Stimulated activated CD8-positive, alpha-beta memory T cell treated with anti-CD3 and anti-CD28 coated beads, Interleukin-15, amount 100 ng/mL, for 48 hours (primary cell): ENCODE results near the gene GCAT.
"Not testable (repeated sequence)": the region's sequence is repeated elsewhere in the genome, so short reads cannot be mapped to it uniquely, and the experiment has no call there.

Source experiments
- DNase-seq, 2 donors: peaks; one replicate each; pipeline ENCODE4 v3.0.0-alpha.2; 2020; ENCODE audit warnings: low read depth in 2 of 2

The GCAT gene

DNA sequence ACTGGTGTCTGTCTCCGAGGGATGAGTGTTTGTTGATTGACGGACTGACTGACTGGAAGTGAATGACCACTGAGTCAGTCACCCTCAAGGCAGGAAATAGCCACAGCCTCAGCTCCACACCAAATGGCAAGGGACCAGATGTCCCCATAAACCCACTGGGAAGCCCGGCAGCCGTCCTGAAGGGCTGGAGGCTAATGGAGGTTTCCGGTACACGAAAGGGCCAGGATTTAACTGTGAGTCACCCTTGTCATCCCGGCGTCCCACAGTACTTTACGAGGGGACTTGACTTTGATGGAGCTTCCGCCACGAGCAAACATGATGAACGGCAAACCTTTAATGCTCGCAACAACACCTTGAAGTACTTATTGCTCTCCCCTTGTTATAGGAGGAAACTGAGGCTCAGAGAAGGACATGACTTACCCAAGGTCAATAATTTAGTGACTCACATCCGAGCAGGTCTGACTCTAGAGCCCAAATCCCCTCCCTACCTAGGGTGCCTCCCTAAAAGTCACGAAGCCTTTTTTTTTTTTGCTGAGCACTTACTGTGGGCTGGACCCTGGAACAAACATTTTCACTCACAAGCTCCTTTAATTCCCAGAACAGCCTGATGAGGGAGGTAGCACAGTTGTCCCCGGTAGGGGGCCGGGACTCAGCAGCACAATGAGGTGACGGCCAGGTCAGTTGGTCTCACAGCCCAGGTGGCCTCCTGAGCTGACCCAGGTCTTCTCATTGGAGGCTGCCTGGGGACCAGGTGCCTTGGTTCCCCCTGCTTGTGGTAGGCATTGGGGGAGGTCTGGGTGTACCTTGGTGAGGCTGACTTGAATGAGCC, 25.2 kb upstream of the GCAT start:
- DNase-seq, result no peak

DNA sequence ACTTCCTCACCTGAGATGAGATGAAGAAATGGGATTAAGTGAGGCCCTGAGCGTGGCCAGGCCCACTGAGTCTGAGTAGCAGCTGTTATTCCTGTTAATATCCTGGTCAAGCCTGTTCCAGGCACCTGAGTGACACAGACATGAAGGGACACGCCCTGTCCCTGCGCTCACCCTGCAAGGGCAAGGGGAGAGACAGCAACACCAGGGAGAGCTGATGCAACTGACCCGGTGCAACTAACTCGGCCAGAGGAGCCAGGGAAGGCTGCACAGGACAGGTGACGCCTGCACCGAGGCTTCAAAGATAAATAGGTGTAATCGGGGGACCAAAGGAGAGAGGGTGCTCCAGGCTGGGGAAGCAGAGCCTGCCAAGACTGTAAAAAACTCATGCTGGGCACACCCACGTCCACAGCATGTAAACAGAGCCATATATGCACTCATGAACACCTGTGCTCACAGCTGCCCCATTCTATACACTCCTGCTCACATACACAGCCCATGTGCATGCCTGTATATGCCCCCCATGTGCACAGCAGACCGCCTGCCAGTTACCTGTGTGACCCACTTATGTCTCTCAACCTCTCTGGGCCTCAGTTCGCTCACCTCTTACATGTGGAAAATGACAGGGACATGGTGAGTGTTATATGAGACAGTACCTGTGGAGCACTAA, 22.8 kb upstream of the GCAT start:
- DNase-seq, result no peak

DNA sequence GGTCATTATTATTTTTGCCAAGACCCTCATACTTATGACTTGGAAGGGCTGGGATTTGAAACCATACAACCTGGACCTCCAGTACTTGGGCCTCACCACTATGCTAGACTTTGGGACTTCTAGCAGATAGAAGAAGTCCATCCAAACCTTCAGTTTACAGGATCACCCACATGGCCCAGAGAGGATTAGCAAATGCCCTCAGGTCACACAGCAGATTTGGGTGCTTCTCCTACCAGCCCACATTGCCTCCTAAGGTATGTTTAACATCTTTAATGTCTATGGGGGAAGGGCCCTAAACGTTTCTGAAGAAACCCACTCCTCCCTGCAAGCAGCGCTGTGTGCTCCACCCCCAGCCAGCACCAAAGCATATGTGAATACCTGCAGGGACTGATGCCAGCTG, 17.5 kb upstream of the GCAT start:
- no peak for DNase-seq

DNA sequence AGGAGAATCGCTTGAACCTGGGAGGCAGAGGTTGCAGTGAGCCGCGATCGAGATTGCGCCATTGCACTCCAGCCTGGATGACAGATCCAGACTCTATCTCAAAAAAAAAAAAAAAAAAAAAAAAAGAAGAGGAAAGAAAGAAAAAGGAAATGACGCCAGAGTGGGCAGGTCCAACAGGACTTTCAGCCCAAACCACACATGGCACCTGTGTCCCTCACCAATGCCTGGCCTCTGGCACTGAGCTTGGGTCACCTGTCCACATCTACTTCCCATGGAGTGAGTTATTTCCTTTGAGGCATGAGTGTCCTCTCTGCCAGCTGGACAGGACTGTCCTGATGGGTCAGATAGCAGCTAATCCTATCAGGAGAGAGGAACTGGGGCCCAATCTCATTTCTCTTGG, 15.2 kb upstream of the GCAT start:
- no peak for DNase-seq

DNA sequence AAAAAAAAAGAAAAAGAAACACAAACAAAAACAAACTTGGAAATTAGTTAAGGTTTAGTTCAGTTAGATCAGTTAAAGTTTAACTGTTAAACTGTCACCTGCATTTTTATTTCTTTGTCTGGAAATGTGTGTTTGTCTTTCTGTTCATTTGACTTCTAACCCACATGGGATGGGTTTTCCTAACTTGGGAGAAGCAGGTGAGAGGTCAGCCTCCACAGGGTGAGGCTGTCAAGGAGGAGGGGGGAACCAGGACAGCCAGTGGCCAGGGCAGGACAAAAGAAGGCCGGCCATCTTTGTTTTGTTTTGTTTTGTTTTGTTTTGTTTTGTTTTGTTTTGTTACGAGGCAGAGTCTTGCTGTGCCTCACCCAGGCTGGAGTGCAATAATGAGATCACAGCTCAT, 13.4 kb upstream of the GCAT start:
- DNase-seq, result no peak

DNA sequence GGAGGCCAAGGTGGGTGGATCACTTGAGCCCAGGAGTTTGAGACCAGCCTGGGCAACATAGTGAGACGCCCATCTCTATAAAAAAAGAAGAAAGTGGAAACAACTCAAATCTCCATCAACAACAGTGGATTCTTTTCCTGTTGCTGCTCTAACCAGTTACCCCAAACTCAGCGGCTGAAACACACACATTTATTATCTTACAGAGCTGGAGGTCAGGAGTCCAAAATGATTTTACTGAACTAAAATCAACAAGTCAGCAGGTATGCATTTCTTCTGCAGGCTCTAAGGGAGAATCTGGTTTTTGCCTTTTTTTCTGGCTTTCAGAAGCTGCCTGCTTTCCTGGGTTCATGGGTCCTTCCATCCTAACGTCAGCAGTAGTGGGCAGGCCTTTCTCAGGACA, 11.7 kb upstream of the GCAT start:
- DNase-seq, result no peak

DNA sequence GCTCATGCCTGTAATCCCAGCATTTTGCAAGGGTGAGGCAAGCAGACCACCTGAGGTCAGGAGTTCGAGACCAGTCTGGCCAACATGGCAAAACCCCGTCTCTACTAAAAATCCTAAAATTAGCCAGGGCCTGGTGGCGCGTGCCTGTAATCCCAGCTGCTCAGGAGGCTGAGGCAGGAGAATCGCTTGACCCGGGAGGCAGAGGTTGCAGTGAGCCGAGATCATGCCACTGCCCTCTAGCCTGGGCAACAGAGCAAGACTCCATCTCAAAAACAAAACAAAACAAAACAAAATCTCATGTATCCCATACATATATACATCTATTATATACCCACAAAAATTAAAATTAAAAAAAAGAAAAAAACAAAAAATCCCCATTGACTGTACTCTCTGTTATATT, 10.5 kb upstream of the GCAT start:
- not testable (repeated sequence) for DNase-seq

DNA sequence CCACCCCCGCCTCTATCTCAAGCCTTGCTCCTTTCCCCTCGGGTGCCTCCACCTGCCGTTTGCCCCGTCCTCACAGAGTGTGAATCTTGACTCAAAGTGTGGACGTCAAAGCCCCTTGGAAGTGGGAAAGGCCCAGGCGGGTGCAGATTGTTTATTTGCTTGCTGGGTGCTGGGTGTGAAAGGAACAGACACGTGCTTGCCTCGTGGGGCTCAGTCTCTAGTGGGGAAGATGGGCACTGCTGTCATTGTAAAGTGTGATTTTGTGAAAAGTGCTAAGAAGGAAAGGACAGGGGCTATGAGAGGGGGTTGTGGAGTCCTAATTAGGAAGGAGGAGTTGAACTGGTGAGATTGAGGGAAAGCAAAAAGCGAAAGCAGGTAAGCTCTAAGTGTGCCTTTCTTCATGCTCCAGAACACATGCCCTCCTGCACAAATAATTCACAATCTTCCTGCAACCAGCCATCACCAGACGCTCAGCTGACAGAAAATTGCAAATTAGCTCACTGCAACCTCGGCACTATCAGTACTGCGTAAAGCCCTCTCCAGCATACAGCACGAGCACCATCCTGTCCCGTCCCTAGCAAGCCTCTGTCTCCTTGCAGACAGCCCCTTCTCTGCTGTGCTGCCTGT, 9.7 kb upstream of the GCAT start:
- no peak for DNase-seq

DNA sequence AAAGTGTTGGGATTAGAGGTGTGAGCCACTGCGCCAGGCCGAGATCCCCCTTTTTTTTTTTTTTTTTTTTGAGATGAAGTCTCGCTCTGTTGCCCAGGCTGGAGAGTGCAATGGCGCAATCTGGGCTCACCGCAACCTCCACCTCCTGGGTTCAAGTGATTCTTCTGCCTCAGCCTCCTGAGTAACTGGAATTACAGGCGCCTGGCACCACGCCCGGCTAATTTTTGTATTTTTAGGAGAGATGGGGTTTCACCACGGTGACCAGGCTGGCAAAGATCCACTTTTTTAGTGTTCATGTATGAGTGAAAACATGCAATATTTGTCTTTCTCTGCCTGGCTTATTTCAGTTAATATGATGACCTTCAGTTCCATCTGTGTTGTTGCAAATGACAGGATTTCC, 7.8 kb upstream of the GCAT start:
- not testable (repeated sequence) for DNase-seq

DNA sequence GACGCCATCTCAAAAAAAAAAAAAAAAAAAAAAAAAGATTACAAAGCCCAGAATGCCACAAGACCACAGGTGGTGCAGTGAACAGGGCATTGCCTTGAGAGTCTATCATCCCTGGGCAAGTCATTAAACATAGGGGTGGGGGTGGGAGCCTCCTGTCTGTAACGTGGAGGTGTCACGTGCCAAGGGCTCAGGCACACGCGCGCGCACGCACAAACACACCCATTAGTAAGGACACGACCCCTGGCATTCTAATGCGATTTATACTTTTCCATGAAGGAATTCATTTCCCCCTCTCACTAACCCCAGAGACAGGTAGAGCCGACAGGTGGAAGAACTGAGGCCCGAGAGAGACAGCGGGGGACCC, 5.8 kb upstream of the GCAT start:
- DNase-seq, result no peak

DNA sequence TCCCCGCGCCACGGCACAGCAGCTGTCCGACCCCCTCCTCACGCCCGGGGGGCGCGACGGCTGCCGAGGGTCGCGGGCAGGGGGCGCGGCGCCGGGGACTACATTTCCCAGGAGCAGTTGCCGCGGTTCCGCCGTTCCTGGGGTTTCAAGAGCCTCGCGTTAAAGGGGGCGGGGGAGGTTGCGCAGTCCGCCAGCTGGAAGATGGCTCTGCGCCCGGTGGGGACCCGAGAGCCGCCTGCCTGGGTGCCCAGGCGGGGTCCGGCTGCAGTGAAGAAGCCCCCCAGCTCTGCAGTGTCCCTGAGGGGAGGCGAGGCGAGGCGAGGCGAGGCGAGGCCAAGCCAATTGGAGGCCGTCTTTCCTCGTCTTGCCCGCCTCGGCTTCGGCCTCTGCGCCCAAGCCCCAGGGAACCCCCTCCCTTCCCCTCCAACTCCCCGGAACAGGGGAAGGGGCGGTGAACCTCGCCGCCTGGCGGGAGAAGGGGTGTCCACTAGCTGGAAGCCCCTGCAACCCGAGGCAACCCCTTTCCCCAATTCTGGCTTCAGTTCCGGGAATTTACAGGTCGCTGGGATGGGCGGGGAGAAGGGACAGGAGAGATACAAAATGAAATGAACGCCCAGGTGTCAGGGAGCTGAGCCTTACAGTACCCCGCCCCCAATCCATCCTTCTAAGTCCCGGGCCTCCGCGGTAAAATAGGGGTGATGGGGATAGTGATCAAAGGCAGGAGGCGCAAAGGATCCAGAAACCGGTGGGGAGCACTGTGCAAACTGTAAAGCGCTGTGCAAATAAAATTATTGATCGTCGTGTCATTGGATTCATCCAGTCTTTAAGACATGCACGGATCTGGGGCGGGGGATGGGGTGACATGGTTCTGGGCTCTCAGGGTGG, 5.2 kb upstream of the GCAT start:
- DNase-seq, result no peak

DNA sequence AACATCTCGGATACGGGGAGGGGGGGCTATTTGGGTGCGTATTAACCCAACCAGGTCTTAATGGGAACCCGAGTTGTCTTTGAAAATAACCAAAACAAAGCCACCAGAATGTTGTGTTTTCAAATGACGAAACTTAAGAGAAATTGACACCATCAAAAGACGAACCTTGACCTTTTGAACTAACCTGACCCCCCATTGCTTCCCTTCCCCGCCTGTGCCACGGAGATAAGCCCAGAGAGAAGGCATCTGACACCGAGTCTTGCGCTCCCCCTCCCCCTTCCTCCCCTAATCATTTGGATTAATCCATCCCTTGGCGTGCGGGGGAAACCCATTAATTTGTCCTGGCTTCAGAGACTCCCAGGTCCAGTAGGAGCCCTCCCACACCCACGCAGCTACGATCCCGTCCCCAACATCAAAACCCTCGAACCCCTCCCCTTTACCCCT, 4.5 kb upstream of the GCAT start:
- no peak for DNase-seq

DNA sequence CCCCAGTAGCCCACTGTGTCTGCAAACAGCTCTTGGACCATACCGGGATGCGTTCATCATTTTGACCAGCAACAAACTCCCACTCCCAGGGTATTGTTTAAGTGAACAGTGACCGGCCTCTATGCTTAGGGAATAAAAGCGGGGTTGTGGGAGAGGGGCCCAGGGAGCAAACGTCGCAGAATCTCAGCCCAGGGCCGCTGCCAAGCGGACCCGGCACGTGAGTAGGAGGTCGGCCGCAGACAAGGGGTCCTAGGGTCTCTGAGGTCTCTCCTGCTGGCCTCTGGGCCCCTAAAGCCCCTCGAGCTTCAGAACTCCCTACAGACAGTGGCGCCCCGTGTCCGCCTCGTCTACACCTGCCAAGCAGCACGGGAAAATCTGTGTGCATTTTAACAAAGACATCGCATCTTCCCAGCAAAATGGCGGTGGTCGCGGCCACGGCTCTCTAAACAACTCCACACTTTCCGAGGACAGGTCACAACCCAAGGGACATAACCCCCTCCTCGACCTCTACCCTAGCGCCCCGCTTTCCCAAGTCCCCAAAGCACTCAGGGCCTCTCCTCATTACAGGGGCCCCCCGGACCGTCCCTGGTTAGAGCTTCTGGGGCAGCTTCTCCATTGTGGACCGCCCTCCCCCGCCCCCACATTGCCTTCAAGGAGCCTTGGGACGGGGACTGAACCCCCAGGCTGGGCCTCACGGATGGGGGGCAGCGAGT, 3.9 kb upstream of the GCAT start:
- DNase-seq, result no peak

DNA sequence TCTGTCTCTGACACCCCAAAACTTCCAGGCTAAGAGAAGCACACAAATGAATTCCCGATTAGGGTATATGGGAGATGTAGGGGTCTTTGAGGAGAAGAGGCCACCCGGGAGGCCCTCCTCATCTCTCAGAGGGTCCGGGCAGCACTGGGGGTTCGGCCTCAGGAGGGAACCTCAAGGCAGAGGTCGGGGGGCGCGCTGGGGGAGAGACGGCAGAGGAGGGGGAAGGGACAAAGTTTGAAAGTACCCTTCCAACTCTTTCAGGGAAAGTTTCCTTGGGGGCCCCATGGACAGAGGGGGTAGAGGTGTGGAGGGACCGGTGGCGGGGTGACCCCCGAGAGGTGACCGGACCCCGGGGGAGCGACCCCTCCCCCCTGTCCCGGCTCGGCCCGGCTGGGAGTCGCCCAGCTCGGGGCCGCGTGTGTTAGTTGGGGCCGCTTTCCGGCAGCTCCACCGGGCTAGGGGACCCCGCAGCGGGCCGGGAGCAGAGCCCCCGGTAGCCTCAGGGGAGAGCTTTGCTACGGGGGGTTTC, 3.3 kb upstream of the GCAT start:
- DNase-seq, result no peak

DNA sequence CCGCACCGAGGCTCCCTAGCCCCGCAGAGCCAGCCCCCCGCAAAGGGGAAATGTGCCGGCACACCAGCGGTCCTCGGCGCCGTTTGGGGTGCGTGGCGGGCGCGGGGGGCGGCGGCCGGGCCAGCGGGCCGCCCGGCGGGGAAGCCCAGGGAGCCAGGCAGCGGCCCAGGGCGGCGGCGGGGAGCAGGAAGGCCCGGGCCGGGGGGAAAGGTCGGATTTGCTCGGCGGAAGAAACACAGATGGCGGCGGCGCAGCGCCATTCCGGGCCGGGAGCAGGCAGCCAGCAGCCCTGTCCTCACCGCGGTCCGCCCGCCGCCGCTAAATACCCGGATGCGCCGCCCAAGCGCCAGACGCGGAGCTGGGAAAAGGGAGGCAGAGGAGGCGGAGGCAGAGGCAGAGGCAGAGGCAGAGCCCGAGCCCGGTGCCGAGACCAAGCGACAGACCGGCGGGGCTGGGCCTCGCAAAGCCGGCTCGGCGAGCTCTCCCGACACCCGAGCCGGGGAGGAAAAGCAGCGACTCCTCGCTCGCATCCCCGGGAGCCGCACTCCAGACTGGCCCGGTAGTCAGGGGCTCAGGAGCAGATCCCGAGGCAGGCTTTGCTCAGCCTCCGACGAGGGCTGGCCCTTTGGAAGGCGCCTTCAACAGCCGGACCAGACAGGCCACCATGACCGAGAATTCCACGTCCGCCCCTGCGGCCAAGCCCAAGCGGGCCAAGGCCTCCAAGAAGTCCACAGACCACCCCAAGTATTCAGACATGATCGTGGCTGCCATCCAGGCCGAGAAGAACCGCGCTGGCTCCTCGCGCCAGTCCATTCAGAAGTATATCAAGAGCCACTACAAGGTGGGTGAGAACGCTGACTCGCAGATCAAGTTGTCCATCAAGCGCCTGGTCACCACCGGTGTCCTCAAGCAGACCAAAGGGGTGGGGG, 2.6 kb upstream of the GCAT start:
- DNase-seq, result peak; percentile 48 to 62

DNA sequence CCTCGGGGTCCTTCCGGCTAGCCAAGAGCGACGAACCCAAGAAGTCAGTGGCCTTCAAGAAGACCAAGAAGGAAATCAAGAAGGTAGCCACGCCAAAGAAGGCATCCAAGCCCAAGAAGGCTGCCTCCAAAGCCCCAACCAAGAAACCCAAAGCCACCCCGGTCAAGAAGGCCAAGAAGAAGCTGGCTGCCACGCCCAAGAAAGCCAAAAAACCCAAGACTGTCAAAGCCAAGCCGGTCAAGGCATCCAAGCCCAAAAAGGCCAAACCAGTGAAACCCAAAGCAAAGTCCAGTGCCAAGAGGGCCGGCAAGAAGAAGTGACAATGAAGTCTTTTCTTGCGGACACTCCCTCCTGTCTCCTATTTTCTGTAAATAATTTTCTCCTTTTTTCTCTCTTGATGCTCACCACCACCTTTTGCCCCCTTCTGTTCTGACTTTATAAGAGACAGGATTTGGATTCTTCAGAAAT, 1.9 kb upstream of the GCAT start:
- DNase-seq, result no peak

DNA sequence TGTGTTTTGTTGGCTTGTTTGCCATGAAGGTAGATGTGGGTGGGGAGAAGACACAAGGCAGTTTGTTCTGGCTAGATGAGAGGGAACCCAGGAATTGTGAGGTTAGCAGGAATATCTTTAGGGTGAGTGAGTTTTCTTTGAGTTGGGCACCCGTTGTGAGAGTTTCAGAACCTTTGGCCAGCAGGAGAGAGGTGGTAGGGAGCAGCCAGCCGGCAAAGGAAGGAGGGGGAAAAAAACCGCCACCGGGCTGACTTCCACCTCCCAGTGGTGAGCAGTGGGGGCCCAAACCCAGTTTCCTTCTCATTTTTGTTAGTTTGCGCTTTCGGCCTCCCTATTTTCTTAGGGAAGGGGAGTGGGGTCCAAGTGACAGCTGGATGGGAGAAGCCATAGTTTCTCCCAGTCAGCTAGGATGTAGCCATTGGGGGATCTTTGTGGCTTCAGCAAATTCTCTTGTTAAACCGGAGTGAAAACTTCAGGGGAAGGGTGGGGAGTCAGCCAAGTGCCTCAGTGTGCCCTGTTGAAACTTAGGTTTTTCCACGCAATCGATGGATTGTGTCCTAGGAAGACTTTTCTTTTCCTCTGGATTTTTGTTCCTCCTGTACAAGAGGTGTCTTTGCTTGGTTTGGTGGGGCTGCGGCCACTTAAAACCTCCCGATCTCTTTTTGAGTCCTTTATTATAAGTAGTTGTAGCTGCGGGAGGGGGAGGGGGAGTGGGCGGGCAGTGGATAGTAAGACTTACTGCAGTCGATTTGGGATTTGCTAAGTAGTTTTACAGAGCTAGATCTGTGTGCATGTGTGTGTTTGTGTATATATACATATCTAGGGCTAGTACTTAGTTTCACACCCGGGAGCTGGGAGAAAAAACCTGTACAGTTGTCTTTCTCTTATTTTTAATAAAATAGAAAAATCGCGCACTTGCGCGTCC, 1.1 kb upstream of the GCAT start:
- no peak for DNase-seq

DNA sequence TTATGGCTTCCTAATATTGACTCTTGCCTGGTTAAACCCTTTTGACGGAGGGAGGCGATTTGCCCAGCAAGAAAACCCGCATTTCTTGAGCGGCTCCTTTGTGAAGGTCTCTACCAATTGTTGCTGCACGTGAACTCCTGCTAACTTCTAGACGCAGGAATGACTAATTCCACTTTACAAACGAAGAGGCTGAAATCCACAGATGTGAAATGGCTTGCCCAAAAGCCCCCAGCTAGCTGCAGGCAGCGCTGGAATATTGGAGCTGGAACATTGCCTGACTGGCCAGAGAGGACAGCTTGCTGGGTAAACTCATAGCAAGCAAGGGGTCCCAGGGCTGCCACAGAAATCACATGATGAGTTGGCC, 542 bp downstream of the GCAT start:
- DNase-seq, result no peak
